GM18519 (cell line): ENCODE data around the gene ZNF618.
"Not testable (repeated sequence)": the region's sequence is repeated elsewhere in the genome, so short reads cannot be mapped to it uniquely, and the experiment has no call there.

ENCODE experiments used
- ATAC-seq: cut with Tn5 transposase; IDR thresholded peaks from one replicate; pipeline ENCODE4 v1.9.1; 2021; ENCODE audit warnings: mild to moderate bottlenecking, moderate library complexity; ENCODE audit not compliant: unreplicated experiment, low FRiP score

The ZNF618 gene

GRCh38 chr9:113984639-113985380 lies 108.7 kb downstream of the ZNF618 start:
- ATAC-seq, result no peak

GRCh38 chr9:113985968-113986585 lies 110.0 kb downstream of the ZNF618 start:
- no peak for ATAC-seq

GRCh38 chr9:113986931-113987330 lies 110.8 kb downstream of the ZNF618 start:
- ATAC-seq, result no peak

- no peak for ATAC-seq
Measured at GRCh38 chr9:113987526-113987925, 111.4 kb downstream of the ZNF618 start.

- ATAC-seq, result no peak
Measured at GRCh38 chr9:113988385-113989016, 112.4 kb downstream of the ZNF618 start.

GRCh38 chr9:113989017-113989713 lies 113.1 kb downstream of the ZNF618 start:
- no peak for ATAC-seq

- no peak for ATAC-seq
Measured at GRCh38 chr9:113989714-113990569, 113.8 kb downstream of the ZNF618 start.

GRCh38 chr9:113990570-113990907 lies 114.4 kb downstream of the ZNF618 start:
- ATAC-seq, result no peak

GRCh38 chr9:113990975-113991471 lies 114.9 kb downstream of the ZNF618 start:
- ATAC-seq, result no peak

GRCh38 chr9:113991714-113992113 lies 115.6 kb downstream of the ZNF618 start:
- no peak for ATAC-seq

- ATAC-seq, result no peak
Measured at GRCh38 chr9:113992276-113992951, 116.3 kb downstream of the ZNF618 start.

GRCh38 chr9:113992994-113993393 lies 116.9 kb downstream of the ZNF618 start:
- ATAC-seq, result no peak

- no peak for ATAC-seq
Measured at GRCh38 chr9:113993838-113994540, 117.9 kb downstream of the ZNF618 start.

GRCh38 chr9:113995401-113995800 lies 119.3 kb downstream of the ZNF618 start:
- ATAC-seq, result no peak

GRCh38 chr9:113995963-113996362 lies 119.9 kb downstream of the ZNF618 start:
- ATAC-seq, result no peak

GRCh38 chr9:113996531-113997001 lies 120.5 kb downstream of the ZNF618 start:
- ATAC-seq, result no peak

GRCh38 chr9:113997064-113997463 lies 121.0 kb downstream of the ZNF618 start:
- not testable (repeated sequence) for ATAC-seq

- ATAC-seq, result no peak
Measured at GRCh38 chr9:113997610-113998009, 121.5 kb downstream of the ZNF618 start.

- ATAC-seq, result no peak
Measured at GRCh38 chr9:113998114-113998513, 122.0 kb downstream of the ZNF618 start.
